Measurements from ENCODE around the gene SCG2. TPM values are rescaled to one million over a fixed set of nuclear protein-coding genes. Genes with fewer than 3 reads are reported as not detected.

SCG2 gene
- total and polyA plus RNA-seq, 2 experiments from 2014 or later = 14.2 to 23.0 TPM

DNA sequence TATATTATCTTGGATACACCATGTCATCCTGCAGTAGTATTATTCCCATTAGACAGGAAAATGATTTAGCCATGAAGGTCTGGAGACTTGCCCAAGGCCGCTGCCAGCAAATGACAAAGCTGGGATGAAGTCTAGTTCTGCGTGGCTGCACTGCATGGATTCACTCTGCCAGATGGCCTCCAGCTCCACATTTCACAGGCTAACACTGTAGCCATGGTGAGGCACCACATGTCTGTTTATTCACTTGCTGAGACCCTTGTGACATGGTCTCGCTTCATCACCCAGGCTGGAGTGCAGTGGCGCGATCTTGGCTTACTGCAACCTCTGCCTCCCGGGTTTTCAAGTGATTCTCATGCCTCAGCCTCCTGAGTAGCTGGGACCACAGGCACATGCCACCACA lies 31.5 kb upstream of the SCG2 start:
- Histone ChIP-seq H3K36me3 (replicated peaks; ENCODE audit: insufficient read depth, low read depth) (no peaks in the 10 kb centered on the region), H3K9me2 (replicated peaks; ENCODE audit: insufficient read depth) (no peaks in the 10 kb centered on the region), H2AFZ (no peak overlapping the region), H3K4me3 (no peak overlapping the region), H4K20me1 (ENCODE audit: insufficient read depth, poor library complexity, severe bottlenecking) (no peaks in the 10 kb centered on the region), H3K4me2 (no peak overlapping the region), H3K27me3 (no peaks in the 10 kb centered on the region), H3K79me2 (no peaks in the 10 kb centered on the region), H3K9me3 (ENCODE audit: low read depth) (no peaks in the 10 kb centered on the region), H3K4me1 (ENCODE audit: insufficient read depth) (no peaks in the 10 kb centered on the region), H3K27ac (no peak overlapping the region)
- DNase-seq (ENCODE audit: low spot score) = no peak
- TF ChIP-seq EZH2phosphoT487 (IDR thresholded peaks at IDR 0.05; ENCODE audit: low read depth, severe bottlenecking, unreplicated experiment) (no peak), EZH2 (IDR thresholded peaks at IDR 0.05; ENCODE audit: borderline replicate concordance) (no peak)
- TF ChIP-seq, protein P1, sequence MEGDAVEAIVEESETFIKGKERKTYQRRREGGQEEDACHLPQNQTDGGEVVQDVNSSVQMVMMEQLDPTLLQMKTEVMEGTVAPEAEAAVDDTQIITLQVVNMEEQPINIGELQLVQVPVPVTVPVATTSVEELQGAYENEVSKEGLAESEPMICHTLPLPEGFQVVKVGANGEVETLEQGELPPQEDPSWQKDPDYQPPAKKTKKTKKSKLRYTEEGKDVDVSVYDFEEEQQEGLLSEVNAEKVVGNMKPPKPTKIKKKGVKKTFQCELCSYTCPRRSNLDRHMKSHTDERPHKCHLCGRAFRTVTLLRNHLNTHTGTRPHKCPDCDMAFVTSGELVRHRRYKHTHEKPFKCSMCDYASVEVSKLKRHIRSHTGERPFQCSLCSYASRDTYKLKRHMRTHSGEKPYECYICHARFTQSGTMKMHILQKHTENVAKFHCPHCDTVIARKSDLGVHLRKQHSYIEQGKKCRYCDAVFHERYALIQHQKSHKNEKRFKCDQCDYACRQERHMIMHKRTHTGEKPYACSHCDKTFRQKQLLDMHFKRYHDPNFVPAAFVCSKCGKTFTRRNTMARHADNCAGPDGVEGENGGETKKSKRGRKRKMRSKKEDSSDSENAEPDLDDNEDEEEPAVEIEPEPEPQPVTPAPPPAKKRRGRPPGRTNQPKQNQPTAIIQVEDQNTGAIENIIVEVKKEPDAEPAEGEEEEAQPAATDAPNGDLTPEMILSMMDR (IDR thresholded peaks at IDR 0.05; ENCODE audit: poor library complexity) = no peak
- 95% methylated on average over 6 of the region's 6 CpGs for WGBS (ENCODE audit: low lambda C conversion rate, missing lambda C conversion rate)

DNA sequence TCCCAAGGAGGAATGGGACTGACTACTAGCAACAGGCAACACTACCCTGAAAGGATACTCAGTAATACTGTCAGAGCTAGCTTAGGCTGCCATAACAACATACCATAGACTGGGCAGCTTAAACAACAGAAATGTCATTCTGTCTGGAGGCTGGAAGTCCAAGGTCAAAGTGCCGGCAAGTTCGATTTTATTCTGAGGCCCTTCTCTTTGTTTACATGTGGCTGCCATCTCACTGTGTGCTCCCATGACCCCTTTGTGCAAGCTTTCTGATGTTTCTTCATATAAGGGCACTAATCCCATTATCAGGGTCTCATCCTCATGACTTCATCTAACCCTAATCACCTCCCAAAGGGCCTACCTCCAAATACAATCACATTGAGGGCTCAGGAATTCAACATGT lies 30.7 kb upstream of the SCG2 start:
- H3K4me1 ChIP-seq (ENCODE audit: insufficient read depth) = no peaks in the 10 kb centered on the region
- H3K4me3 ChIP-seq = no peak overlapping the region
- H4K20me1 ChIP-seq (ENCODE audit: insufficient read depth, poor library complexity, severe bottlenecking) = no peaks in the 10 kb centered on the region
- H3K4me2 ChIP-seq = no peak overlapping the region
- no peaks in the 10 kb centered on the region for H3K27me3 ChIP-seq
- WGBS (ENCODE audit: low lambda C conversion rate, missing lambda C conversion rate) = 72% methylated on average over 2 of the region's 2 CpGs
- H2AFZ ChIP-seq = no peak overlapping the region
- no peaks in the 10 kb centered on the region for H3K79me2 ChIP-seq
- H3K9me2 ChIP-seq (replicated peaks; ENCODE audit: insufficient read depth) = no peaks in the 10 kb centered on the region
- no peak overlapping the region for H3K27ac ChIP-seq
- no peaks in the 10 kb centered on the region for H3K36me3 ChIP-seq (replicated peaks; ENCODE audit: insufficient read depth, low read depth)
- no peaks in the 10 kb centered on the region for H3K9me3 ChIP-seq (ENCODE audit: low read depth)
- TF ChIP-seq, protein P1 (IDR thresholded peaks at IDR 0.05; ENCODE audit: poor library complexity) = no peak
- TF ChIP-seq EZH2 (IDR thresholded peaks at IDR 0.05; ENCODE audit: borderline replicate concordance) (no peak), EZH2phosphoT487 (IDR thresholded peaks at IDR 0.05; ENCODE audit: low read depth, severe bottlenecking, unreplicated experiment) (no peak)
- DNase-seq (ENCODE audit: low spot score) = no peak

DNA sequence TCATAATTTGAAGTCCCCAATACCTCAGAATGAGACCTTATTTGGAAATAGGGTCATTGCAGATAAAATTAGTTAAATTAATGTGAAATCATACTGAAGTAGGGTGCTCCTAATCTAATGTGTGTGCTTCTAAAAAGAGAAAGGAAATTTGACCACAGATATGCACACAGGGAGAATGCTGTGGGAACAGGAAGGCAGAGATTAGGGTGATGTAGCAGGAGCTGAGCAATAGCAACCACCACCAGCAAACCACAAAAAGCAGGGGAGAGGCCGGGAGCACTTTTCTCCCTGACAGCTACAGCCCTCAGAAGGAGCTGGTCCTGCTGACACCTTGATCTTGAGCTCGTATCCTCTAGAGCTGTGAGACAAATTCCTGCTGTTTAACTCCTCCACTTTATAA lies 24.6 kb upstream of the SCG2 start:
- Histone ChIP-seq H3K27ac (no peak overlapping the region), H3K4me3 (no peak overlapping the region), H3K79me2 (no peaks in the 10 kb centered on the region), H3K36me3 (replicated peaks; ENCODE audit: insufficient read depth, low read depth) (no peaks in the 10 kb centered on the region), H3K9me2 (replicated peaks; ENCODE audit: insufficient read depth) (no peaks in the 10 kb centered on the region), H2AFZ (no peak overlapping the region), H3K4me2 (no peak overlapping the region), H3K27me3 (no peaks in the 10 kb centered on the region), H3K9me3 (ENCODE audit: low read depth) (no peaks in the 10 kb centered on the region), H4K20me1 (ENCODE audit: insufficient read depth, poor library complexity, severe bottlenecking) (no peaks in the 10 kb centered on the region), H3K4me1 (ENCODE audit: insufficient read depth) (no peaks in the 10 kb centered on the region)
- TF ChIP-seq, protein P1 (IDR thresholded peaks at IDR 0.05; ENCODE audit: poor library complexity) = no peak
- TF ChIP-seq EZH2phosphoT487 (IDR thresholded peaks at IDR 0.05; ENCODE audit: low read depth, severe bottlenecking, unreplicated experiment) = no peak
- TF ChIP-seq EZH2 (IDR thresholded peaks at IDR 0.05; ENCODE audit: borderline replicate concordance) = no peak
- no peak for DNase-seq (ENCODE audit: low spot score)
- WGBS (ENCODE audit: low lambda C conversion rate, missing lambda C conversion rate) = 48% methylated on average over 2 of the region's 2 CpGs

DNA sequence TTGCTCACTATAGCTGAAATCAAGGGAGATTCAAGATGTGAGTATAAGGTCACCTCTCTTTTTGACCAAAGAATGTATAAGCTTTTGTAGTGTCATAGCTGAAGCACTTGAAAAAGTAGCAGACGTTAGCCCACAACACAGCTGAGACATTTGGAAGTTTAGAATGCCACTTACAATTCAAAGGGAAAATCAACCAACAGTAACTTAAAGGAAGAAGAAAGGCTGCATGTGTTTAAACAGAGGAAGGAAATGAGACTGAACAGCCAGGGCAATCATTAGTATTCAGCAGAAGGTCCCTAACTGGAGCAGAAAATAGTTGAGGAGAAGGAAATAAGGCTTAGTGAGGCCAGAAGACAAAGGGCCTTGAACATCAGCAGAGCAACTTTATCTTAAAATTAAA lies 23.5 kb upstream of the SCG2 start:
- no peaks in the 10 kb centered on the region for H3K9me2 ChIP-seq (replicated peaks; ENCODE audit: insufficient read depth)
- 94% methylated on average over 1 of the region's 1 CpG for WGBS (ENCODE audit: low lambda C conversion rate, missing lambda C conversion rate)
- TF ChIP-seq, protein P1 (IDR thresholded peaks at IDR 0.05; ENCODE audit: poor library complexity) = no peak
- no peaks in the 10 kb centered on the region for H3K4me1 ChIP-seq (ENCODE audit: insufficient read depth)
- no peak overlapping the region for H3K4me2 ChIP-seq
- no peak overlapping the region for H3K27ac ChIP-seq
- no peaks in the 10 kb centered on the region for H3K36me3 ChIP-seq (replicated peaks; ENCODE audit: insufficient read depth, low read depth)
- DNase-seq (ENCODE audit: low spot score) = no peak
- no peaks in the 10 kb centered on the region for H3K9me3 ChIP-seq (ENCODE audit: low read depth)
- no peak overlapping the region for H2AFZ ChIP-seq
- H3K79me2 ChIP-seq = no peaks in the 10 kb centered on the region
- H3K4me3 ChIP-seq = no peak overlapping the region
- no peaks in the 10 kb centered on the region for H4K20me1 ChIP-seq (ENCODE audit: insufficient read depth, poor library complexity, severe bottlenecking)
- no peaks in the 10 kb centered on the region for H3K27me3 ChIP-seq

Measured in hepatocyte (in vitro differentiated cells).